Keratinocyte (primary cell): ENCODE results near the gene SLC3A2. TPM values are rescaled to one million over a fixed set of nuclear protein-coding genes. Genes with fewer than 3 reads are reported as not detected.

Source experiments
- DNase-seq: peaks from one replicate; pipeline ENCODE4 v3.0.0-alpha.2; 2011; ENCODE audit warnings: low read depth, missing footprints, low spot score
- FAIRE-seq: peaks from 2 replicates; lab custom pipeline; 2011; peaks lifted over from hg19 to GRCh38; lab: Jason Lieb, UNC
- H2AFZ ChIP-seq: 2 replicates; pipeline ENCODE4 v1.6.0; 2012; ENCODE audit warnings: low read length, control low read depth, inconsistent platforms; ENCODE audit not compliant: control insufficient read depth
- H3K27ac ChIP-seq: 2 replicates; pipeline ENCODE4 v1.5.1; 2011; ENCODE audit warnings: low read length; ENCODE audit not compliant: control insufficient read depth, insufficient read depth
- H3K27me3 ChIP-seq: 3 replicates; pipeline ENCODE4 v1.6.0; 2011; ENCODE audit warnings: low read length; ENCODE audit not compliant: control insufficient read depth, insufficient read depth; ENCODE audit errors: extremely low read depth
- H3K36me3 ChIP-seq, 2 experiments: 2 replicates in 1 of 2; 3 replicates in 1 of 2; pipeline ENCODE4 v1.5.1; 2011; ENCODE audit warnings: low read length in 2 of 2, mild to moderate bottlenecking in 1 of 2; ENCODE audit not compliant: control insufficient read depth in 2 of 2, insufficient read depth in 2 of 2; ENCODE audit errors: extremely low read depth in 1 of 2
- H3K4me1 ChIP-seq: 3 replicates; pipeline ENCODE4 v1.5.1; 2011; ENCODE audit warnings: low read length; ENCODE audit not compliant: control insufficient read depth, insufficient read depth; ENCODE audit errors: extremely low read depth
- H3K4me2 ChIP-seq: 3 replicates; pipeline ENCODE4 v1.6.0; 2011; ENCODE audit warnings: low read depth, low read length; ENCODE audit not compliant: control insufficient read depth, insufficient read depth; ENCODE audit errors: extremely low read depth
- H3K4me3 ChIP-seq, 3 experiments: fragments of 200-600 bp in 1 of 3; sonication (generic) in 1 of 3; 2 replicates in 2 of 3; 3 replicates in 1 of 3; pipeline ENCODE4 v1.5.1; 2011 to 2016; ENCODE audit warnings: low read length in 3 of 3, mild to moderate bottlenecking in 3 of 3, control low read depth in 2 of 3, inconsistent platforms in 1 of 3, low read depth in 1 of 3, mixed read lengths in 1 of 3, mixed run types in 1 of 3, moderate library complexity in 1 of 3; ENCODE audit not compliant: control insufficient read depth in 2 of 3, insufficient read depth in 2 of 3; ENCODE audit errors: extremely low read depth in 1 of 3
- H3K79me2 ChIP-seq: 2 replicates; pipeline ENCODE4 v1.6.0; 2012; ENCODE audit warnings: low read length; ENCODE audit not compliant: control insufficient read depth, insufficient read depth
- H3K9ac ChIP-seq: 3 replicates; pipeline ENCODE4 v1.6.0; 2011; ENCODE audit warnings: low read length; ENCODE audit not compliant: control insufficient read depth, insufficient read depth; ENCODE audit errors: extremely low read depth
- H3K9me1 ChIP-seq: 3 replicates; pipeline ENCODE4 v1.6.0; 2011; ENCODE audit warnings: low read length; ENCODE audit not compliant: control insufficient read depth, insufficient read depth; ENCODE audit errors: extremely low read depth
- H3K9me3 ChIP-seq: 2 replicates; pipeline ENCODE4 v1.5.1; 2012; ENCODE audit warnings: low read depth, low read length; ENCODE audit not compliant: control insufficient read depth
- H4K20me1 ChIP-seq: 3 replicates; pipeline ENCODE4 v1.6.0; 2011; ENCODE audit warnings: low read length; ENCODE audit not compliant: control insufficient read depth, insufficient read depth; ENCODE audit errors: extremely low read depth
- CTCF ChIP-seq, 3 experiments: IDR thresholded peaks in 1 of 3; conservative IDR thresholded peaks in 1 of 3; optimal IDR thresholded peaks in 1 of 3; 2 replicates in 2 of 3; 3 replicates in 1 of 3; pipeline versions ENCODE3 to v1.5.1; 2011; ENCODE audit warnings: low read length in 3 of 3, mild to moderate bottlenecking in 3 of 3, moderate library complexity in 2 of 3, control low read depth in 1 of 3, inconsistent platforms in 1 of 3; ENCODE audit not compliant: insufficient read depth in 2 of 3; ENCODE audit errors: extremely low read depth in 1 of 3
- EZH2 ChIP-seq: IDR thresholded peaks from one replicate; pipeline ENCODE4 v1.6.1; 2012; ENCODE audit warnings: inconsistent platforms, mild to moderate bottlenecking, low read length, moderate library complexity
- dilution Hi-C: fragments of 300-500 bp; cut with MboI; formaldehyde crosslinking; loops from one replicate; pipeline ENCODE4 v1.7.0; 2020; ENCODE audit warnings: low sequenced_read_pairs; ENCODE audit not compliant: extremely low pct_ligation_motif_present
- polyA plus RNA-seq, 5 experiments: library from polyadenylated mRNA; depleted of rRNA in 3 of 5; stranded (reverse) in 3 of 5; stranded (forward) in 1 of 5; unstranded in 1 of 5; fragments of >200 nt; gene quantifications; 1 replicate in 1 of 5; 2 replicates in 3 of 5; 3 replicates in 1 of 5; pipeline versions ENCODE4 v1.2.1 to v1.2.3, GENCODE V29; 2011 to 2012; ENCODE audit warnings: missing spikeins in 2 of 5, low read depth in 1 of 5, low replicate concordance in 1 of 5

SLC3A2 gene
- polyA plus RNA-seq, 1 donor (not counting 4 experiments of a cell fraction or from before 2014, with no cell fraction given) = 469 TPM

- no peak for FAIRE-seq
- dilution Hi-C loops = no loop called here
- H3K27me3 ChIP-seq = peaks cover 40% of the 10 kb centered on the region
Measured at GRCh38 chr11:62918531-62918930, 37.8 kb downstream of the SLC3A2 start.

GRCh38 chr11:62919476-62919875 is 38.8 kb downstream of the SLC3A2 start:
- Histone ChIP-seq H3K9ac (no peak overlapping the region), H3K36me3 (no peaks in the 10 kb centered on the region), H3K79me2 (no peaks in the 10 kb centered on the region), H3K9me3 (no peaks in the 10 kb centered on the region), H2AFZ (no peak overlapping the region), H3K4me2 (no peak overlapping the region), H3K27me3 (peaks cover 49% of the 10 kb centered on the region), H3K4me1 (peaks cover 18% of the 10 kb centered on the region), H3K27ac (no peak overlapping the region), H3K4me3 (no peak overlapping the region), H4K20me1 (no peaks in the 10 kb centered on the region), H3K9me1 (no peaks in the 10 kb centered on the region)
- dilution Hi-C loops = no loop called here
- no peak for TF ChIP-seq CTCF (optimal IDR thresholded peaks at IDR 0.05 in 1 of 3, IDR thresholded peaks at IDR 0.05 in 1 of 3, conservative IDR thresholded peaks at IDR 0.05 in 1 of 3; ENCODE audit: extremely low read depth in 1 of 3, insufficient read depth in 2 of 3, low read length in 3 of 3)
- no peak for TF ChIP-seq EZH2
- DNase-seq = no peak
- no peak for FAIRE-seq

More at GRCh38 chr11:62918531-62918930, 37.8 kb downstream of the SLC3A2 start:
- peaks cover 13% of the 10 kb centered on the region for H3K4me1 ChIP-seq
- no peak overlapping the region for H3K4me2 ChIP-seq
- no peak overlapping the region for H3K4me3 ChIP-seq
- H3K9ac ChIP-seq = no peak overlapping the region
- H2AFZ ChIP-seq = no peak overlapping the region
- no peak overlapping the region for H3K27ac ChIP-seq
- no peaks in the 10 kb centered on the region for H3K79me2 ChIP-seq
- no peaks in the 10 kb centered on the region for H3K9me1 ChIP-seq
- H4K20me1 ChIP-seq = no peaks in the 10 kb centered on the region
- DNase-seq = no peak
- no peaks in the 10 kb centered on the region for H3K9me3 ChIP-seq
- no peaks in the 10 kb centered on the region for H3K36me3 ChIP-seq
- TF ChIP-seq EZH2 = no peak
